GM10847 (cell line): ENCODE results near the gene MOV10.

Source experiments
- POLR2A ChIP-seq: IDR thresholded peaks from 2 replicates; pipeline ENCODE4 v1.6.1; 2011; ENCODE audit not compliant: insufficient read length; ENCODE audit errors: extremely low read depth

Gene MOV10

DNA sequence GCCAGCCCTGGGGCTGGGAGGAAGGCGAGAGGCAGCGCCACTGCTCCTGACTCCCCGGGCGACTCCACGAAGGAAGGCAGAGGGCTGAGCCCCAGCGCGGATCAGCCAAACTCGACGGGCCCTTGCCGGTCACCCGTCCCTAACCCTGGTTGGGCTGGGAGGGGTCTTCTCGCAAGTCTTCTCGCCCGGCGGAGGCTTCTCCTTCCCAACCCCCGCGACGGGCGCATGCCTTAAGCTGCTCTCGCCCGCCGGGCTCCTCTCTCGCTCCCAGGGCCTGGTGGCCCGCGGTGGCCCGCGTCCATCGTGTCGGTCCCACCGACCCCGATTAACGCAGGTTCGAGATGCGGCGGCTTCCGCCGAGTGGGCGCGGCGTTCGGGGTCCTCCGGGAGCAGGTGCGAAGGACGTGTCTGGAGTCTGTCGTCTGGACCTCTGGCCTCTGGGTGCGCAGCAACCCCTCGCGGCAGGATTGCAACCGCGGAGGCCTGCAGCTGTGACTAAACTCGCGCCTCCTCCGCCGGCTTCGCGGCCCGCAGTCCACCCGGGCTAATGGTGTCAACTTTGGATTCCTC lies 69.6 kb downstream of the MOV10 start:
- no peak for TF ChIP-seq POLR2A

DNA sequence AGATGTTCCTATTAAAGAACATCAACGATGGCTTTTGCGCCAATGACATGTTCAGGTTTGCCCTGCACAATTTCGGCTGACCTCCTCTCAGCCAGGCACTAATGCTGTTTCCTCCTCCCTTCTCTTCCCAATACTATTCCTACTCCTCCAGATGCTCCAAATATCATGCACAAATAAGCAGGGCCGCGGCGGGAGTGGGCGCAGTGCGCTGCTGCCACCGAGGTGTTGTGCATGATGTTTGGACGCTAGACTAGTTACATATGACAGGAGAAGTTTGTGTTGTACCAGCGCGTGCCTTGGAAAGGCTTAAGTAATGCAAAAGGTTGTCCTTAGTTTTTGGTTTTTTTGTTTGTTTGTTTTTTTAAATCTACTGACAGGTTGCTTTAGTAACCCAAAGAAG lies 73.9 kb downstream of the MOV10 start:
- TF ChIP-seq POLR2A, result no peak
